HepG2 (cell line): ENCODE results near the gene NME7. TPM values are rescaled to one million over a fixed set of nuclear protein-coding genes. Genes with fewer than 3 reads are reported as not detected.
A peak's percentile ranks its signal among the peaks of the same experiment; 100 is the strongest.

Experiments
- AGO2 ChIP-seq: fragments of 200-400 bp; formaldehyde crosslinking; optimal IDR thresholded peaks from 2 replicates; pipeline ENCODE3; 2017; ENCODE audit warnings: mild to moderate bottlenecking, low read depth, low read length, moderate library complexity
- ASH2L ChIP-seq: fragments of 300-600, 200-600 bp; sonication (generic); IDR thresholded peaks from 2 replicates; pipeline ENCODE4 v1.7.0; 2017; ENCODE audit warnings: low read depth, mild to moderate bottlenecking, moderate library complexity, mixed read lengths, low read length; ENCODE audit not compliant: insufficient read length
- ATF3 ChIP-seq: sonication (generic); formaldehyde crosslinking; IDR thresholded peaks from 2 replicates; pipeline ENCODE4 v1.4.0; 2020; ENCODE audit warnings: missing genetic modification reagents
- ATRX ChIP-seq: sonication (generic); formaldehyde crosslinking; IDR thresholded peaks from 2 replicates; pipeline ENCODE4 v1.4.0; 2020; ENCODE audit warnings: missing genetic modification reagents, borderline replicate concordance
- CAMTA2 ChIP-seq: sonication (generic); formaldehyde crosslinking; IDR thresholded peaks from 2 replicates; pipeline ENCODE4 v1.4.0; 2020; ENCODE audit warnings: mild to moderate bottlenecking, missing genetic modification reagents, borderline replicate concordance
- CEBPB ChIP-seq: IDR thresholded peaks from 2 replicates; pipeline ENCODE4 v1.6.1; 2011; ENCODE audit warnings: low read depth, low read length, improper control_type of control experiment, borderline replicate concordance
- ERF ChIP-seq: IDR thresholded peaks from 2 replicates; pipeline ENCODE4 v1.6.1; 2018; ENCODE audit warnings: missing biosample characterization, missing genetic modification reagents
- FOXP4 ChIP-seq: sonication (generic); formaldehyde crosslinking; IDR thresholded peaks from 2 replicates; pipeline ENCODE4 v1.4.0; 2020; ENCODE audit warnings: missing genetic modification reagents
- HDAC1 ChIP-seq: sonication (generic); formaldehyde crosslinking; IDR thresholded peaks from 2 replicates; pipeline ENCODE4 v1.5.1; 2020; ENCODE audit warnings: mild to moderate bottlenecking, missing genetic modification reagents
- KDM3A ChIP-seq: IDR thresholded peaks from 2 replicates; pipeline ENCODE4 v1.6.1; 2018; ENCODE audit warnings: low read depth, missing compliant biosample characterization
- MTF2 ChIP-seq: sonication (generic); formaldehyde crosslinking; IDR thresholded peaks from 2 replicates; pipeline ENCODE4 v1.5.0; 2020; ENCODE audit warnings: missing genetic modification reagents, borderline replicate concordance
- NBN ChIP-seq: fragments of 450-650 bp; conservative IDR thresholded peaks from 2 replicates; pipeline ENCODE4 v1.6.1; 2017
- NR2C2 ChIP-seq: sonication (generic); formaldehyde crosslinking; IDR thresholded peaks from 2 replicates; pipeline ENCODE4 v1.4.0; 2020; ENCODE audit warnings: missing genetic modification reagents, mild to moderate bottlenecking, moderate library complexity, borderline replicate concordance
- NR2F6 ChIP-seq, 2 experiments: IDR thresholded peaks; 2 replicates each; pipeline ENCODE4 v1.6.1; 2016; ENCODE audit warnings: antibody characterized with exemption in 1 of 2, mild to moderate bottlenecking in 1 of 2
- PAX8 ChIP-seq: sonication (generic); formaldehyde crosslinking; IDR thresholded peaks from 2 replicates; pipeline ENCODE4 v1.8.0; 2022; ENCODE audit warnings: mild to moderate bottlenecking, missing genetic modification reagents, borderline replicate concordance
- PHF21A ChIP-seq: sonication (generic); formaldehyde crosslinking; IDR thresholded peaks from 2 replicates; pipeline ENCODE4 v1.5.0; 2020; ENCODE audit warnings: mild to moderate bottlenecking, missing genetic modification reagents
- RAD51 ChIP-seq: fragments of 450-650 bp; IDR thresholded peaks from 2 replicates; pipeline ENCODE4 v1.6.1; 2016; ENCODE audit warnings: borderline replicate concordance
- RNF219 ChIP-seq: sonication (generic); formaldehyde crosslinking; IDR thresholded peaks from 2 replicates; pipeline ENCODE4 v1.5.0; 2020; ENCODE audit warnings: mild to moderate bottlenecking, missing genetic modification reagents
- SKI ChIP-seq: fragments of 450-650 bp; IDR thresholded peaks from one replicate; pipeline ENCODE4 v1.6.1; 2018; ENCODE audit warnings: mild to moderate bottlenecking; ENCODE audit not compliant: partially characterized antibody
- SMARCE1 ChIP-seq: fragments of 450-650 bp; IDR thresholded peaks from 2 replicates; pipeline ENCODE4 v1.6.1; 2017; ENCODE audit warnings: borderline replicate concordance
- ZFAT ChIP-seq: sonication (generic); formaldehyde crosslinking; conservative IDR thresholded peaks from 2 replicates; pipeline ENCODE4 v1.8.1; 2023; ENCODE audit warnings: missing genetic modification reagents, inconsistent platforms
- ZKSCAN5 ChIP-seq: sonication (generic); formaldehyde crosslinking; IDR thresholded peaks from 2 replicates; pipeline ENCODE4 v1.5.1; 2020; ENCODE audit warnings: mild to moderate bottlenecking, missing genetic modification reagents
- ZNF234 ChIP-seq: sonication (generic); formaldehyde crosslinking; conservative IDR thresholded peaks from 2 replicates; pipeline ENCODE4 v1.5.1; 2020; ENCODE audit warnings: mild to moderate bottlenecking, missing genetic modification reagents
- ZNF24 ChIP-seq: fragments of 450-650 bp; IDR thresholded peaks from 2 replicates; pipeline ENCODE4 v1.6.1; 2017; ENCODE audit warnings: antibody characterized with exemption, mild to moderate bottlenecking
- ZNF430 ChIP-seq: sonication (generic); formaldehyde crosslinking; IDR thresholded peaks from 2 replicates; pipeline ENCODE4 v1.9.0; 2021; ENCODE audit warnings: mild to moderate bottlenecking, missing genetic modification reagents
- ZNF629 ChIP-seq: sonication (generic); formaldehyde crosslinking; conservative IDR thresholded peaks from 2 replicates; pipeline ENCODE4 v1.5.0; 2020; ENCODE audit warnings: missing genetic modification reagents
- ZSCAN21 ChIP-seq: sonication (generic); formaldehyde crosslinking; IDR thresholded peaks from 2 replicates; pipeline ENCODE4 v1.8.0; 2022; ENCODE audit warnings: mild to moderate bottlenecking, missing genetic modification reagents, moderate library complexity, borderline replicate concordance
- ZSCAN29 ChIP-seq: sonication (generic); formaldehyde crosslinking; conservative IDR thresholded peaks from 2 replicates; pipeline ENCODE4 v1.4.0; 2020; ENCODE audit warnings: mild to moderate bottlenecking, missing genetic modification reagents
- polyA plus RNA-seq, 8 experiments: library from polyadenylated mRNA; depleted of rRNA in 3 of 8; stranded (reverse) in 7 of 8; unstranded in 1 of 8; fragments of >200 nt; fragmentation: Illumina TruSeq in 4 of 8; extraction: Trizol in 4 of 8; gene quantifications; 2 replicates each; pipeline versions ENCODE4 v1.2.1 to v1.2.3, GENCODE V29; 2011 to 2016; ENCODE audit warnings: low read depth in 4 of 8, missing spikeins in 1 of 8, mixed read lengths in 1 of 8; ENCODE audit not compliant: insufficient read depth in 1 of 8
- total RNA-seq, 5 experiments: library from RNA; depleted of rRNA; stranded (reverse); fragments of >200 nt; fragmentation: Illumina TruSeq; extraction: Trizol; gene quantifications; 2 replicates each; pipeline ENCODE4 v1.2.3, GENCODE V29; 2016; ENCODE audit warnings: low read depth in 1 of 5

The NME7 gene
- total and polyA plus RNA-seq, 2 of the 13 experiments (the other 11 are each of a cell fraction or from before 2014, with no cell fraction given): 9.4 to 22.5 TPM

GRCh38 chr1:169148472-169149252 lies 218.9 kb downstream of the NME7 start (continued):
- TF ChIP-seq ZSCAN29 (CRISPR knock-in tag) (0 out of 2 replicates have a peak, but pooled peaks have one; percentile 62), ERF (peak; percentile 51; the same call in 1 of the 2 replicates), ASH2L (peak; percentile 86), ZSCAN21 (no peak), NR2C2 (CRISPR knock-in tag) (peak; percentile 74), KDM3A (no peak), ATF3 (peak; percentile 40; the same call in 1 of the 2 replicates), SKI (peak; percentile 65), NBN (no peak), SMARCE1 (no peak), FOXP4 (CRISPR knock-in tag) (peak; percentile 81), CAMTA2 (CRISPR knock-in tag) (no peak), ZKSCAN5 (CRISPR knock-in tag) (peak; percentile 80), ZNF629 (CRISPR knock-in tag) (peak; percentile 89), ZNF430 (peak; percentile 74; the same call in 1 of the 2 replicates), MTF2 (CRISPR knock-in tag) (no peak), ATRX (CRISPR knock-in tag) (no peak), PAX8 (CRISPR knock-in tag) (no peak), CEBPB (no peak), ZFAT (no peak), RNF219 (CRISPR knock-in tag) (no peak), PHF21A (CRISPR knock-in tag) (0 out of 2 replicates have a peak, but pooled peaks have one; percentile 19), NR2F6 (IDR thresholded peaks at IDR 0.05) (peak; percentile 87), NR2F6 (CRISPR knock-in tag; IDR thresholded peaks at IDR 0.05) (peak; percentile 90), HDAC1 (CRISPR knock-in tag) (peak; percentile 88), AGO2 (no peak), ZNF24 (peak; percentile 25; the same call in 1 of the 2 replicates), ZNF234 (no peak), RAD51 (no peak)
